ENCODE results near the gene C16orf95. TPM values are rescaled to one million over a fixed set of nuclear protein-coding genes. Genes with fewer than 3 reads are reported as not detected.
"Not testable (repeated sequence)": the region's sequence is repeated elsewhere in the genome, so short reads cannot be mapped to it uniquely, and the experiment has no call there.

Gene C16orf95
- polyA plus RNA-seq, 1 experiment = 7.8 TPM

GRCh38 chr16:87363771-87364455, 46.7 kb upstream of the C16orf95 start:
- Histone ChIP-seq H3K27me3 (ENCODE audit: control insufficient read depth, insufficient read depth, low read length) (no peaks in the 10 kb centered on the region), H3K36me3 (ENCODE audit: control insufficient read depth, insufficient read depth, low read length) (peaks cover 16% of the 10 kb centered on the region), H3K4me3 (ENCODE audit: low read depth, low read length) (no peak overlapping the region)
- no peak for DNase-seq (ENCODE audit: low read depth)
- TF ChIP-seq, protein P1, sequence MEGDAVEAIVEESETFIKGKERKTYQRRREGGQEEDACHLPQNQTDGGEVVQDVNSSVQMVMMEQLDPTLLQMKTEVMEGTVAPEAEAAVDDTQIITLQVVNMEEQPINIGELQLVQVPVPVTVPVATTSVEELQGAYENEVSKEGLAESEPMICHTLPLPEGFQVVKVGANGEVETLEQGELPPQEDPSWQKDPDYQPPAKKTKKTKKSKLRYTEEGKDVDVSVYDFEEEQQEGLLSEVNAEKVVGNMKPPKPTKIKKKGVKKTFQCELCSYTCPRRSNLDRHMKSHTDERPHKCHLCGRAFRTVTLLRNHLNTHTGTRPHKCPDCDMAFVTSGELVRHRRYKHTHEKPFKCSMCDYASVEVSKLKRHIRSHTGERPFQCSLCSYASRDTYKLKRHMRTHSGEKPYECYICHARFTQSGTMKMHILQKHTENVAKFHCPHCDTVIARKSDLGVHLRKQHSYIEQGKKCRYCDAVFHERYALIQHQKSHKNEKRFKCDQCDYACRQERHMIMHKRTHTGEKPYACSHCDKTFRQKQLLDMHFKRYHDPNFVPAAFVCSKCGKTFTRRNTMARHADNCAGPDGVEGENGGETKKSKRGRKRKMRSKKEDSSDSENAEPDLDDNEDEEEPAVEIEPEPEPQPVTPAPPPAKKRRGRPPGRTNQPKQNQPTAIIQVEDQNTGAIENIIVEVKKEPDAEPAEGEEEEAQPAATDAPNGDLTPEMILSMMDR (IDR thresholded peaks at IDR 0.05; ENCODE audit: insufficient read depth, low read depth, low read length) = no peak
- ChIA-PET POLR2A (no interaction called here), CTCF (interaction anchor here (0.7 to 1.6 kb wide), 3 partner anchors 10 to 19 kb away, joined by 3 to 6 read pairs (median 3); partner anchors contain the start of gene FBXO31)

GRCh38 chr16:87362828-87363559, 45.8 kb upstream of the C16orf95 start:
- DNase-seq (ENCODE audit: low read depth); H3K4me3 ChIP-seq (ENCODE audit: low read depth, low read length); POLR2A ChIA-PET; H3K27me3 ChIP-seq (ENCODE audit: control insufficient read depth, insufficient read depth, low read length): not testable (repeated sequence)
- CTCF ChIA-PET = interaction anchor here (0.6 to 1.1 kb wide), 2 partner anchors 20 to 291 kb away, joined by 3 to 6 read pairs; partner anchors contain the start of gene FBXO31
- peaks cover 23% of the 10 kb centered on the region for H3K36me3 ChIP-seq (ENCODE audit: control insufficient read depth, insufficient read depth, low read length)

- ChIA-PET POLR2A (no interaction called here), CTCF (interaction anchor here (0.6 kb wide), 1 partner anchor 8 kb away, joined by 5 read pairs; no protein-coding TSS in a partner anchor)
- H3K36me3 ChIP-seq (ENCODE audit: control insufficient read depth, insufficient read depth, low read length) = peaks cover 23% of the 10 kb centered on the region
- H3K27me3 ChIP-seq (ENCODE audit: control insufficient read depth, insufficient read depth, low read length) = no peaks in the 10 kb centered on the region
- no peak for DNase-seq (ENCODE audit: low read depth)
- TF ChIP-seq, protein P1 (IDR thresholded peaks at IDR 0.05; ENCODE audit: insufficient read depth, low read depth, low read length) = no peak
- H3K4me3 ChIP-seq (ENCODE audit: low read depth, low read length) = no peak overlapping the region
These were observed 44.9 kb upstream of the C16orf95 start for GRCh38 chr16:87361916-87362619.

GRCh38 chr16:87360862-87361610, 43.8 kb upstream of the C16orf95 start:
- ChIA-PET CTCF (no interaction called here), POLR2A (no interaction called here)
- TF ChIP-seq, protein P1 (IDR thresholded peaks at IDR 0.05; ENCODE audit: insufficient read depth, low read depth, low read length) = no peak
- Histone ChIP-seq H3K36me3 (ENCODE audit: control insufficient read depth, insufficient read depth, low read length) (peaks cover 25% of the 10 kb centered on the region), H3K4me3 (ENCODE audit: low read depth, low read length) (no peak overlapping the region), H3K27me3 (ENCODE audit: control insufficient read depth, insufficient read depth, low read length) (no peaks in the 10 kb centered on the region)
- no peak for DNase-seq (ENCODE audit: low read depth)

GRCh38 chr16:87359121-87359520, 41.9 kb upstream of the C16orf95 start:
- no peak overlapping the region for H3K4me3 ChIP-seq (ENCODE audit: low read depth, low read length)
- ChIA-PET POLR2A (no interaction called here), CTCF (interaction anchor here (0.6 kb wide), 1 partner anchor 298 kb away, joined by 3 read pairs; no protein-coding TSS in a partner anchor)
- DNase-seq (ENCODE audit: low read depth) = no peak
- TF ChIP-seq, protein P1 (IDR thresholded peaks at IDR 0.05; ENCODE audit: insufficient read depth, low read depth, low read length) = no peak
- no peaks in the 10 kb centered on the region for H3K27me3 ChIP-seq (ENCODE audit: control insufficient read depth, insufficient read depth, low read length)
- peaks cover 22% of the 10 kb centered on the region for H3K36me3 ChIP-seq (ENCODE audit: control insufficient read depth, insufficient read depth, low read length)
